DMS153 treated with DMSO at 0.1 percent for 48 hours (cell line): ENCODE results near the gene KIF3B.
"Not testable (repeated sequence)": the region's sequence is repeated elsewhere in the genome, so short reads cannot be mapped to it uniquely, and the experiment has no call there.

Source experiments
- DNase-seq: peaks from one replicate; lab custom pipeline; 2025; ENCODE audit not compliant: unreplicated experiment; lab: John Stamatoyannopoulos, UW

KIF3B gene

GRCh38 chr20:32329817-32330554, 52.5 kb downstream of the KIF3B start:
- DNase-seq, result peak; percentile 42

DNA sequence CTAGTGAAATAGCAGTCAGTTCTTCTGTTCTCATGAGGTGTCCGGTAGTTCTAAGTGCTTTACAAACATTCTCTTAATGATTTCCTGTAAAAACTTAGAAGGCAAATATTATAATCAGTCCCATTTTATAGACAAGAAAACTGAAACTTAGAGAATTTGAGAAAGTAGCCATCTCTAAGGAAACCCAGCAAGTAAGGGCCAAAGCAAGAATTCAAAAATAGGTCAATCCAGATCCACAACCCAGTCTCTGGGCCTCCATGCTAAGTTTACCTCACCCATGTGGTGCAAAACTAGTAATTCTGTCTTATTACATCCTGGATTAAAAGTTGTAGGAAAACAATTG, 53.1 kb downstream of the KIF3B start:
- no peak for DNase-seq

GRCh38 chr20:32332614-32333013, 55.2 kb downstream of the KIF3B start:
- DNase-seq, result no peak

DNA sequence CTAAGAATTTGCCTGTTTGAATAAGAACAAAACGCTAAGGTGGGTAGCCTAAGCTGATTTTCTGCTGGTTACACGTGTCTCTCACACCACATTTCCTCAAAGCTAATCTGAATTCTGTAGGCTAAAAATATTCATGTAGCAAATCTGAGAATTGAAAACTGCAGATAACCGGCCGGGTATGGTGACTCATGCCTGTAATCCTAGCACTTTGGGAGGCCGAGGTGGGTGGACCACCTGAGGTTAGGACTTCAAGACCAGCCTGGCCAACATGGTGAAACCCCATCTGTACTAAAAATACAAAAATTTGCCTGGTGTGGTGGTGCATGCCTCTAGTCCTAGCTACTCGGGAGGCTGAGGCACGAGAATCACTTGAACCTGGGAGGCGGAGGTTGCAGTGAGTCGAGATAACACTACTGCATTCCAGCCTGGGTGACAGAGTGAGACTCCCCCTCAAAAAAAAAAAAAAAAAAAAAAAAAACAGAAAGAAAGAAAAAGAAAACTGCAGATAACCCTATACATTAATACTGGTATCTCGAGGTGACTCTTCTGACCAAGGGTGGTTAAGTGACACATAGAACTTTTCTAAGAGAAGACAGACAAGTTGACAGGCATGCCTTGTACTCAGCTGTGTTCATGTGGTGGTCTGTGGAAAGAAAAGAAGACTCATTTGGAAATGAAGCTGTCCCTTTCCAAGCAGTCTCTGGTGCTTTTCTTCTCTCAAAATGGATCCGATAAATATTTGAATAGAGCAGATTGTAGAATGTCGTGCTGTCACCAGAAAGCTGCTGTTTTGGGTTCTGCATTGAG, 55.9 kb downstream of the KIF3B start:
- no peak for DNase-seq

DNA sequence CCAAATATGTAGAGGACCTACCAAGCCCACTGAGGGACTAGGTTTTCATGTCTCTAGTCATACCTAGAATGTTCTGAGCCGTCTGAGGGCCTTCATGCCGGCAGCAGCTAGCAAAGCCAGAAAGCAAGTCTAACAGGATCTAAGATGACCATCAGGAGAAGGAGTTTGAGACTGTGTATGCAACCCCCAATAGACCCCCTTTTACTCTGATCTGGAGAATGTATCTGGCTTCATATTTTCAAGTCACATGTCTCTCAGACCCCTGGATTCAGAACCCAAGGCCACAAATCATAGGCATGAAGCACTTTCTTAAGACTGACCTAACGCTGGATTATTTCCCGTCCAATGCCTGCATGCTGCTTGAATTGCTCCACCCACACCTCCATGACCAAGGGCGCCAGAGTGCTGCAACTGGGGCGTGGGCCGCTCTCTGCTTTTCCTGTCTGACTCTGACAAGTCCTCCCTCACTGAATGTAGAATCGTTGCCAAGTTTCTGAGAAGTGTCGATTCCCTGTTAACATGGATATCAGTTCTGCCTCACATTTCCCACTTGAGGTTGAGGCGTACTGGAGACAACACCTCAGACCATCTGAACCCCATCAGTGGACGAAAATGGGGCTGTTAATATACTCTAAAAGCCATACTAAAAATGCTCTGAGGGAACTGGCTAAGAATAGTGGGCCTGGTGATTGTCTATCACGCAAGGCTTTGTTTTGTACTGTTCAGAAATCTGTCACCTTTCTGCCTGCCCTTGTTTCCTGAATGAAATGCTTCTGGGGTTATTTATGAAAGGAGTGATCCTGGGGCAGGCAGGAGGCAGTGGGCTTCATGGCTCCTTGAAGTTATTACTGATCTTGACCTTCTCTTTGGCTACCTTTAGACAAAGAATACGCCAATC, 56.8 kb downstream of the KIF3B start:
- DNase-seq, result no peak

DNA sequence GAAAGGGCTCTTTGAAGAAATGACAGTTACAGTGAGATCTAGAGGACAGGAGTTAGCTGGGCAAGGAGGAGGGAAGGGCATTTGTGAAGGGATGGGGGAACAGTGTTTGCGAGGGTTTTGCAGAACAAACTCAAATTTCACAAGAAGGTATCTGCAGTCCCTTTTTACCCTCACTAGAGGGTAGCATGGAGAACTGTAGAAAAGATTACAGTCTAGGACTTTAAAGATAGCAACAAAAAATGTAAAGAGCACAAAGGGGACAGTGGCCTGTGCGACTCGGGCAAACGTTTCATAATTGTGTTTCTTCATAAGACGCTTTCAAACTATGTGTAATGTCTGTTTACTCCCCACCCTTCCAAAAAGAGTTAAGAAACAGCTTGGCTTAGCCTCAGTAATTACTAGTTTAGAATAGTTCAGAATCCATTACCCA, 59.5 kb downstream of the KIF3B start:
- no peak for DNase-seq

- DNase-seq, result no peak
Observed at GRCh38 chr20:32337937-32338661, 60.6 kb downstream of the KIF3B start.

GRCh38 chr20:32338665-32339064, 61.2 kb downstream of the KIF3B start:
- DNase-seq, result no peak

- DNase-seq, result no peak
Observed at GRCh38 chr20:32339116-32339515, 61.7 kb downstream of the KIF3B start.

DNA sequence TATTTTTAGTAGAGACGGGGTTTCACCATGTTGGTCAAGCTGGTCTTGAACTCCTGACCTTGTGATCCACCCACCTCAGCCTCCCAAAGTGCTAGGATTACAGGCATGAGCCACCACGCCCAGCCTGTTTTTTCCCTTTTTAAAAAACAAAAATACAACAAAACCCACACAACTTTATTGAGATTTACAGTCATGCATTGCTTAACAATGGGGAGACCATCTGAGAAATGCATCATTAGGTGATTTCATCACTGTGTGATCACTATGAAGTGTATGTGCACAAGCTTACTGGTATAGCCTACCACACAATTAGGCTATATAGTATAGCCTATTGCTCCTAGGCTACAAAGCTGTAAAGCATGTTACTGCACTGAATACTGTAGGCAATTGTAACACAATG, 63.6 kb downstream of the KIF3B start:
- DNase-seq, result not testable (repeated sequence)

DNA sequence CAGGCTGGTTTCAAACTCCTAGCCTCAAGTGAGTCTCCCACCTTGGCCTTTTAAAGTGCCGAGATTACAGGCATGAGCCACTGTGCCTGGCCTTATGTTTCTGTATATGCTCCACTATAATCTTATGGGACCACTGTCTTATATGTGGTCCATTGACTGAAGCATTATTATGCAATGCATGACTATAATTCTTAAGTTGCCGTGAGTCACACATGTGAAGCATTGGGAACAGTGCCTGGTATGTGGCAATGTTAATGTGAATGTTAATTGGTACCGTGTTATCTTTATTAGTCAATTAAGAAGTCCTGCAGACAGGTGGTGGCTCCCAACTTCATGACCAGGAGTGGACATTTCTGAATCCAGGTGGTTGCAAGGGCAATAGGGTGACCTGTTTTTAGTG, 66.0 kb downstream of the KIF3B start:
- no peak for DNase-seq

- DNase-seq, result no peak
Observed at GRCh38 chr20:32344835-32345506, 67.5 kb downstream of the KIF3B start.

DNA sequence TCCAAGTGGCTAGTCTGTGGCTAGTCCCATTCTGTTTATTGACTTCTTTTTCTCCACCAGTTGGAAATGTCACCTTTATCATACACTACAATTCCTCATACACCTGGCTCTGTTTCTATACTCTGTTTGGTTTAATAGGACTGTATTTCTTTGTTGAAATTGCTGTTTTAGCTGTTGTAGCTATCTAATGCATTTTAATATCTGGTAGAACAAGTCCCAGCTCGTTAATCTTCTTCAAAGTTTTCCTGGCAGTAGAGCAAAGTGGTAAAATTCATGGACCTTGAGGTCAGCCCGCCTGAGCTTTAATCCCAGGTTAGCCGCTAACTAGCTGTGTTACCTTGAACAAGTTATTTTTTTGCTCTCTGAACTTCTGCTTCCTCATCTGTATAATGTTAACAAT, 70.8 kb downstream of the KIF3B start:
- no peak for DNase-seq

DNA sequence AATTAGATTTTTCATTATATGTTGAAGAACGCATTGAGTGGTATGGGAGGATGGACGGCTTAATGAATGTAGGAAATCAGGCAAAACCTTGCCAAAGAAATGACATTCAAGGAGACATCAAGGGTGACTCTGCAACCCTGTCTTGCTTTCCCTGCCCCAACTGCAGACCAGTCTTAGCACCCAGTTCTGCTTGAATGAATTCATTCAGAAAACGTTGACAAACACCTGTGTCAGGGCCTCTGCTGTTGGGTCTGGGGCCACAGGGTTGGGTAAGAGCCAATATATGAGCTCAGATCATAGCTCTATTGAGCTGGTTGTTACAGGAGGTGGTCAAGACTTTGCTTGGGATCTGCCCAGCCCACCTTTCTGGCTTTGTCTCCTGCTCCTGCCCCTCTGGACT, 73.0 kb downstream of the KIF3B start:
- DNase-seq, result no peak

GRCh38 chr20:32352121-32352720, 74.8 kb downstream of the KIF3B start:
- no peak for DNase-seq

DNA sequence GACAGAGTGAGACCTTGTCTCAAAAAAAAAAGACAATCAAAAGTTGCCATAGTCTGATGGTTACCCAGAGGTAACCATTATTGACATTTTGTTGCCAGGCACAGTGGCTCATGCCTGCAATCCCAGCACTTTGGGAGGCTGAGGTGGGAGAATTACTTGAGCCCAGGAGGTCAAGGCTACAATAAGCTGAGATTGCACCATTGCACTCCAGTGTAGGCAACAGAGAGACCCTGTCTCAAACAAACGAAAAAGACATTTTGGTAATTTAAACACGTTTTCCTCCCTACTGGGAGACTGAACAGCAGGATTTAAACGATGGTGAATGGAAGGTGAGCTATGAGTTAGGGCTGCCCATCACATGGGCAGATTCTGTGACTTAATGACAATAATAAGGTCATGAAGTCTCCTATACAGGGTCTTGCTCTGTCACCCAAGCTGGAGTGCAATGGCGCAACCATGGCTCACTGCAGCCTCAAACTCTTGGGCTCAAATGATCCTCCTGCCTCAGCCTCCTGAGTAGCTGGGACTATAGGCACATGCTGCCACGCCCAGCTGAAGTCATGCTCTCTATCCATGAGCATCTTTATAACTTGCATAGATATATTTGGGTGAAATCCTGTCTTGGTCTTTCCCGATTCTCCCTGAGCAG, 76.5 kb downstream of the KIF3B start:
- DNase-seq, result no peak

DNA sequence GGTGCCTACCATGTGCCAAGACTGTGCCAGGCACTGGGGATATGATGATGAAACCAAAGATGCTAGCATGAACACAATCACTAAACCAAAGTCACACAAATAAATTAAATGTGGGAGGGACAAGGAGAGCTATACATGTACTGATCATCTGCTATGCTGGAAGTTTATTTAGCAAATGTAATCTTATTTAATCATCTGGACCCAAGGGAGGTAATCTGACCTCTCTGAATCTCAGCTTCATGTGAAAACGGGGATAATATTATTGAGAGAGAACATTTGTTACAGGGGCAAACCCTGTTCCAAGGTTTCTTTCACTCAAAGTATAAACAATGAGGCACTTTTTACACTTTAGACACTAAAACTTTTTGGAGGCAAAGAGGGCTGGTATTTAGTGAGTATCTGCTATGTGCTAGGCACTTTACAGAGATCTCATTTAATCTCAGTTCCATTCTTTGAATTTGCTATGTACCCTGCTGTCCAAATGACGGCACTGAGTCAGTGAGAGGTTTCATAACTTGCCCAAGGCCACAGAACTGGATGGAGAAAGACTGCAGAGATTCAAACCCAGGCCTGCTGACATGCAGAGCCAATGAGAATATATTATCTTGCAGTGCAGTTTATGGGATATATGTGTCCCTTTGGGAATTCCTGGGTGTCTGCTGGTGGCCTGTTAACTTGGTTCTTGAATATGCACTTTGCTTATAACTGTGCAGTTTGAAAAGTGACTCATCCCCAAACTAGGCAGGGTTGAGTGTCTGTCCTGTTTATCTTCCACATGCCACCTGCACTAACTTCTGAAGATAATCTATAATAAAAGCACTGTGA, 77.4 kb downstream of the KIF3B start:
- DNase-seq, result no peak

DNA sequence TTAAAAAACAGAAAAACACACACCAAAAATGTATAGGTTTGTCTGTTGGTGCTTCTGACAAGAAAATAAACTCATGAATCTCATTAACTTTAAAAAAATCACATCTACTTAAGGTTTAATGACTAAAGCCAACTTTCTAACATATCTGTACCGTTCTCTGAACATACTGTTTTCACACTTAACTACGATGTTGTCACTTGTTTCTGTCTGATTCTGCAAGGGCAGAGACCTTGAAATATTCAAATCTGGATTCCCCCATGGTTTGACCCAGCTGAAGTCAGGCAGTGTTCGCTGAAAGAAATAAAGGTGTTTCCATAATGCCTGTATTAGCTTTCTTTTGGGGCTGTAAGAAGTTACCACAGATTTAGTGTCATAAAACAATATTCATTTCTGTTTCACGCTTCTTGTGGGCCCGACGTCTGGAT, 78.0 kb downstream of the KIF3B start:
- no peak for DNase-seq
